Trophoblast cell (in vitro differentiated cells and primary cell): ENCODE data around the gene SLITRK3.

Experiments
- DNase-seq, 2 donors: peaks; one replicate each; pipeline ENCODE4 v3.0.0-alpha.2; 2016
- H2AFZ ChIP-seq: 2 replicates; pipeline ENCODE4 v1.6.1; 2013; ENCODE audit warnings: low read length, moderate library complexity, mild to moderate bottlenecking; ENCODE audit not compliant: insufficient read depth, poor library complexity
- H2AK5ac ChIP-seq: 2 replicates; pipeline ENCODE4 v1.6.1; 2013; ENCODE audit warnings: mild to moderate bottlenecking, low read length
- H2BK120ac ChIP-seq: 2 replicates; pipeline ENCODE4 v1.6.1; 2013; ENCODE audit warnings: low read length, mild to moderate bottlenecking, moderate library complexity; ENCODE audit not compliant: insufficient read depth, poor library complexity
- H2BK12ac ChIP-seq: 2 replicates; pipeline ENCODE4 v1.6.1; 2013; ENCODE audit warnings: mild to moderate bottlenecking, low read length, moderate library complexity
- H2BK5ac ChIP-seq: 2 replicates; pipeline ENCODE4 v1.6.1; 2013; ENCODE audit warnings: low read length, low read depth, moderate library complexity, mild to moderate bottlenecking; ENCODE audit not compliant: poor library complexity
- H3K14ac ChIP-seq: 2 replicates; pipeline ENCODE4 v1.6.1; 2013; ENCODE audit warnings: mild to moderate bottlenecking, low read length
- H3K18ac ChIP-seq: 2 replicates; pipeline ENCODE4 v1.6.1; 2013; ENCODE audit warnings: mild to moderate bottlenecking, low read length
- H3K23ac ChIP-seq: 2 replicates; pipeline ENCODE4 v1.6.1; 2013; ENCODE audit warnings: low read length
- H3K27ac ChIP-seq: 2 replicates; pipeline ENCODE4 v1.5.1; 2013; ENCODE audit warnings: low read depth, mild to moderate bottlenecking, inconsistent platforms, low read length, moderate library complexity
- H3K27me3 ChIP-seq: 2 replicates; pipeline ENCODE4 v1.6.1; 2013; ENCODE audit warnings: inconsistent platforms, mild to moderate bottlenecking, low read length, moderate library complexity; ENCODE audit not compliant: insufficient read depth
- H3K36me3 ChIP-seq, 2 experiments: 1 replicate in 1 of 2; 2 replicates in 1 of 2; pipeline ENCODE4 v1.6.1; 2013; ENCODE audit warnings: low read length in 2 of 2, mild to moderate bottlenecking in 2 of 2, moderate library complexity in 1 of 2; ENCODE audit not compliant: insufficient read depth in 2 of 2, control insufficient read depth in 1 of 2
- H3K4ac ChIP-seq: 2 replicates; pipeline ENCODE4 v1.6.1; 2013; ENCODE audit warnings: low read depth, mild to moderate bottlenecking, low read length, moderate library complexity
- H3K4me1 ChIP-seq, 2 experiments: 1 replicate in 1 of 2; 2 replicates in 1 of 2; pipeline ENCODE4 v1.6.1; 2013; ENCODE audit warnings: low read length in 2 of 2, mild to moderate bottlenecking in 2 of 2, moderate library complexity in 1 of 2; ENCODE audit not compliant: insufficient read depth in 2 of 2, control insufficient read depth in 1 of 2
- H3K4me2 ChIP-seq: 2 replicates; pipeline ENCODE4 v1.6.1; 2013; ENCODE audit warnings: inconsistent platforms, mild to moderate bottlenecking, low read length, moderate library complexity
- H3K4me3 ChIP-seq: 2 replicates; pipeline ENCODE4 v1.5.1; 2013; ENCODE audit warnings: mild to moderate bottlenecking, low read depth, low read length, inconsistent platforms
- H3K79me1 ChIP-seq: one replicate; pipeline ENCODE4 v1.6.1; 2013; ENCODE audit warnings: low read length
- H3K79me2 ChIP-seq: 2 replicates; pipeline ENCODE4 v1.6.1; 2013; ENCODE audit warnings: low read length, mild to moderate bottlenecking; ENCODE audit not compliant: control insufficient read depth, insufficient read depth, poor library complexity
- H3K9ac ChIP-seq: 2 replicates; pipeline ENCODE4 v1.6.1; 2013; ENCODE audit warnings: mild to moderate bottlenecking, low read length
- H3K9me3 ChIP-seq: 2 replicates; pipeline ENCODE4 v1.6.1; 2013; ENCODE audit warnings: low read depth, mild to moderate bottlenecking, control low read depth, inconsistent platforms, low read length; ENCODE audit not compliant: insufficient read depth
- H4K12ac ChIP-seq: 2 replicates; pipeline ENCODE4 v1.6.1; 2013; ENCODE audit warnings: low read depth, mild to moderate bottlenecking, low read length, moderate library complexity
- H4K8ac ChIP-seq: 2 replicates; pipeline ENCODE4 v1.6.1; 2013; ENCODE audit warnings: low read depth, mild to moderate bottlenecking, low read length, moderate library complexity
- H4K91ac ChIP-seq: one replicate; pipeline ENCODE4 v1.6.1; 2013; ENCODE audit warnings: low read depth, mild to moderate bottlenecking, low read length, moderate library complexity
- WGBS: extraction: QIAGEN DNeasy Blood & Tissue Kit; methylation state at CpG from one replicate; pipeline ENCODE4 v1.1.7; 2013; ENCODE audit warnings: missing lambda C conversion rate; ENCODE audit not compliant: insufficient read length, insufficient coverage; ENCODE audit errors: extremely low coverage; 5-methylcytosine and 5-hydroxymethylcytosine counted together

SLITRK3 gene

GRCh38 chr3:165201964-165202363 is 5.8 kb upstream of the SLITRK3 start:
- H2BK12ac ChIP-seq, result no peak overlapping the region
- no peaks in the 10 kb centered on the region for H3K79me2 ChIP-seq
- H3K27me3 ChIP-seq, result peaks cover 5% of the 10 kb centered on the region
- H3K4me1 ChIP-seq, result no peaks in the 10 kb centered on the region
- H2BK5ac ChIP-seq, result no peak overlapping the region
- H3K36me3 ChIP-seq, result no peaks in the 10 kb centered on the region
- H3K4me3 ChIP-seq, result no peak overlapping the region
- WGBS, result no CpG with 5 or more reads among the region's 2 CpGs
- no peaks in the 10 kb centered on the region for H3K79me1 ChIP-seq
- H3K4ac ChIP-seq, result no peak overlapping the region
- no peak overlapping the region for H2AFZ ChIP-seq
- no peak overlapping the region for H4K8ac ChIP-seq
- H3K18ac ChIP-seq, result no peak overlapping the region
- no peak overlapping the region for H2AK5ac ChIP-seq
- no peak for DNase-seq
- H3K27ac ChIP-seq, result no peak overlapping the region
- no peak overlapping the region for H4K12ac ChIP-seq
- H3K4me2 ChIP-seq, result no peak overlapping the region
- no peak overlapping the region for H3K23ac ChIP-seq
- H2BK120ac ChIP-seq, result no peak overlapping the region
- H3K14ac ChIP-seq, result no peak overlapping the region
- H3K9me3 ChIP-seq, result no peaks in the 10 kb centered on the region
- no peak overlapping the region for H3K9ac ChIP-seq
- H4K91ac ChIP-seq, result no peak overlapping the region

GRCh38 chr3:165197481-165197800 is 1.3 kb upstream of the SLITRK3 start:
- Histone ChIP-seq H3K18ac (no peak overlapping the region), H3K27me3 (peaks cover 49% of the 10 kb centered on the region), H2BK5ac (no peak overlapping the region), H2AK5ac (no peak overlapping the region), H3K23ac (no peak overlapping the region), H3K36me3 (no peaks in the 10 kb centered on the region), H2AFZ (no peak overlapping the region), H4K12ac (no peak overlapping the region), H3K27ac (no peak overlapping the region), H3K14ac (no peak overlapping the region), H3K4ac (no peak overlapping the region), H3K79me1 (no peaks in the 10 kb centered on the region), H4K91ac (no peak overlapping the region), H3K9me3 (no peaks in the 10 kb centered on the region), H3K4me2 (no peak overlapping the region), H2BK12ac (no peak overlapping the region), H3K4me1 (peaks cover 5 to 10% of the 10 kb centered on the region in 2 experiments), H3K79me2 (no peaks in the 10 kb centered on the region), H3K9ac (no peak overlapping the region), H3K4me3 (no peak overlapping the region), H2BK120ac (no peak overlapping the region), H4K8ac (no peak overlapping the region)
- no peak for DNase-seq
- WGBS, result no CpG with 5 or more reads among the region's 3 CpGs

- H4K12ac ChIP-seq, result no peak overlapping the region
- H3K4ac ChIP-seq, result no peak overlapping the region
- H2BK5ac ChIP-seq, result no peak overlapping the region
- no peak overlapping the region for H3K23ac ChIP-seq
- no peak overlapping the region for H3K14ac ChIP-seq
- H4K8ac ChIP-seq, result no peak overlapping the region
- H2AFZ ChIP-seq, result no peak overlapping the region
- no peaks in the 10 kb centered on the region for H3K36me3 ChIP-seq
- H2AK5ac ChIP-seq, result no peak overlapping the region
- no peaks in the 10 kb centered on the region for H3K9me3 ChIP-seq
- H3K4me2 ChIP-seq, result peak overlapping the region; percentile 93
- no peak overlapping the region for H4K91ac ChIP-seq
- H2BK12ac ChIP-seq, result no peak overlapping the region
- no peaks in the 10 kb centered on the region for H3K79me1 ChIP-seq
- no CpG with 5 or more reads among the region's 50 CpGs for WGBS
- peaks cover 49% of the 10 kb centered on the region for H3K27me3 ChIP-seq
- H3K18ac ChIP-seq, result no peak overlapping the region
- no peaks in the 10 kb centered on the region for H3K79me2 ChIP-seq
- H3K27ac ChIP-seq, result no peak overlapping the region
- no peak overlapping the region for H3K9ac ChIP-seq
- H3K4me3 ChIP-seq, result no peak overlapping the region
- H3K4me1 ChIP-seq, result peaks cover 5 to 10% of the 10 kb centered on the region in 2 experiments
- DNase-seq, result no peak
- no peak overlapping the region for H2BK120ac ChIP-seq
Observed at GRCh38 chr3:165196577-165197480, 645 bp upstream of the SLITRK3 start.

GRCh38 chr3:165195241-165195639 is 944 bp downstream of the SLITRK3 start:
- no peaks in the 10 kb centered on the region for H3K79me2 ChIP-seq
- H4K8ac ChIP-seq, result no peak overlapping the region
- H2AFZ ChIP-seq, result no peak overlapping the region
- H3K4ac ChIP-seq, result no peak overlapping the region
- H3K79me1 ChIP-seq, result no peaks in the 10 kb centered on the region
- H3K23ac ChIP-seq, result no peak overlapping the region
- H2BK12ac ChIP-seq, result no peak overlapping the region
- no peak overlapping the region for H3K9ac ChIP-seq
- H4K12ac ChIP-seq, result no peak overlapping the region
- no peak overlapping the region for H2AK5ac ChIP-seq
- H2BK120ac ChIP-seq, result no peak overlapping the region
- no peak for DNase-seq
- H3K36me3 ChIP-seq, result no peaks in the 10 kb centered on the region
- peaks cover 5 to 10% of the 10 kb centered on the region in 2 experiments for H3K4me1 ChIP-seq
- H3K4me2 ChIP-seq, result peak overlapping the region; percentile 93
- H4K91ac ChIP-seq, result no peak overlapping the region
- no peak overlapping the region for H3K4me3 ChIP-seq
- H3K18ac ChIP-seq, result no peak overlapping the region
- no peak overlapping the region for H3K14ac ChIP-seq
- H3K27me3 ChIP-seq, result peaks cover 49% of the 10 kb centered on the region
- no peaks in the 10 kb centered on the region for H3K9me3 ChIP-seq
- no peak overlapping the region for H3K27ac ChIP-seq
- no peak overlapping the region for H2BK5ac ChIP-seq
- no CpG with 5 or more reads among the region's 18 CpGs for WGBS
